ENCODE data around the gene GSC2.

GSC2 gene

GRCh38 chr22:19149991-19150390, at the start of gene GSC2:
Gene GSC2, minus strand, starts transcription at chr22:19150292. Its CDS starts 9 bp downstream, at chr22:19150283.
- CTCF ChIA-PET: no interaction called here
- DNase-seq (ENCODE audit: extremely low spot score): no peak
- POLR2A ChIA-PET: no interaction called here
- TF ChIP-seq CTCF (IDR thresholded peaks at IDR 0.05; ENCODE audit: control extremely low read depth, extremely low read depth, low read depth, missing control alignments): no peak

GRCh38 chr22:19199479-19199878, 49.4 kb upstream of the GSC2 start:
- no peak for TF ChIP-seq CTCF (IDR thresholded peaks at IDR 0.05; ENCODE audit: control extremely low read depth, extremely low read depth, low read depth, missing control alignments)
- no peak for DNase-seq (ENCODE audit: extremely low spot score)
- CTCF ChIA-PET: interaction anchor here (1.0 to 1.1 kb wide), 2 partner anchors 20 to 431 kb away, joined by 3 to 6 read pairs; partner anchors contain the start of gene SLC25A1
- POLR2A ChIA-PET: no interaction called here

GRCh38 chr22:19197997-19198865, 48.1 kb upstream of the GSC2 start:
- ChIA-PET CTCF (interaction anchor here (1.0 kb wide), 1 partner anchor 18 kb away, joined by 4 read pairs; no protein-coding TSS in a partner anchor), POLR2A (no interaction called here)
- DNase-seq (ENCODE audit: extremely low spot score): no peak
- TF ChIP-seq CTCF (IDR thresholded peaks at IDR 0.05; ENCODE audit: control extremely low read depth, extremely low read depth, low read depth, missing control alignments): no peak

GRCh38 chr22:19196841-19197612, 46.9 kb upstream of the GSC2 start:
- POLR2A ChIA-PET: no interaction called here
- CTCF ChIA-PET: interaction anchor here (1.0 to 1.4 kb wide), 3 partner anchors 17 to 18 kb away, joined by 3 to 4 read pairs (median 4); partner anchors contain the start of gene SLC25A1
- no peak for DNase-seq (ENCODE audit: extremely low spot score)
- TF ChIP-seq CTCF (IDR thresholded peaks at IDR 0.05; ENCODE audit: control extremely low read depth, extremely low read depth, low read depth, missing control alignments): no peak

GRCh38 chr22:19195796-19196731, 46.0 kb upstream of the GSC2 start:
- ChIA-PET POLR2A (no interaction called here), CTCF (interaction anchor here (1.1 to 1.4 kb wide), 2 partner anchors 16 to 17 kb away, joined by 3 to 4 read pairs; partner anchors contain the start of gene SLC25A1)
- DNase-seq (ENCODE audit: extremely low spot score): no peak
- no peak for TF ChIP-seq CTCF (IDR thresholded peaks at IDR 0.05; ENCODE audit: control extremely low read depth, extremely low read depth, low read depth, missing control alignments)

Data from GM10248 (cell line).